Tibial nerve (tissue), 4 donors: ENCODE data around the gene KCNH2. TPM values are rescaled to one million over a fixed set of nuclear protein-coding genes. Genes with fewer than 3 reads are reported as not detected.
A peak's percentile ranks its signal among the peaks of the same experiment; 100 is the strongest.
"Not testable (repeated sequence)": the region's sequence is repeated elsewhere in the genome, so short reads cannot be mapped to it uniquely, and the experiment has no call there.

Source experiments
- DNase-seq, 2 donors: peaks; one replicate each; pipeline ENCODE4 v3.0.0-alpha.2; 2019; ENCODE audit warnings: low spot score in 2 of 2
- H3K27ac ChIP-seq, 4 donors: fragments of 200-600 bp; sonication (generic) in 3 of 4; one replicate each; pipeline ENCODE4 v1.5.1; 2017 to 2019; ENCODE audit warnings: mild to moderate bottlenecking in 1 of 4
- H3K27me3 ChIP-seq, 2 donors: fragments of 200-600 bp; sonication (generic) in 1 of 2; one replicate each; pipeline versions ENCODE4 v1.5.1 to v1.6.0; 2017 to 2019
- H3K36me3 ChIP-seq, 3 donors: fragments of 200-600 bp; sonication (generic); one replicate each; pipeline ENCODE4 v1.5.1; 2018 to 2019
- H3K4me1 ChIP-seq, 4 donors: fragments of 200-600 bp; sonication (generic) in 3 of 4; one replicate each; pipeline ENCODE4 v1.5.1; 2017 to 2019
- H3K4me3 ChIP-seq, 4 donors: fragments of 200-600 bp; sonication (generic) in 3 of 4; one replicate each; pipeline ENCODE4 v1.5.1; 2017 to 2019; ENCODE audit warnings: mild to moderate bottlenecking in 1 of 4, moderate library complexity in 1 of 4
- H3K9me3 ChIP-seq, 4 donors: fragments of 200-600 bp; sonication (generic) in 3 of 4; one replicate each; pipeline ENCODE4 v1.5.1; 2017 to 2019
- EP300 ChIP-seq, 2 donors: sonication (generic); formaldehyde crosslinking; IDR thresholded peaks; one replicate each; pipeline ENCODE4 v1.6.1; 2017; ENCODE audit warnings: antibody characterized with exemption in 2 of 2, mild to moderate bottlenecking in 1 of 2
- POLR2A ChIP-seq, 2 donors: fragments of 450-650 bp; IDR thresholded peaks; one replicate each; pipeline ENCODE4 v1.6.1; 2017; ENCODE audit warnings: antibody characterized with exemption in 2 of 2, mild to moderate bottlenecking in 2 of 2, moderate library complexity in 2 of 2
- WGBS, 2 donors: methylation state at CpG; one replicate each; pipeline ENCODE4 v1.1.5; 2018; 5-methylcytosine and 5-hydroxymethylcytosine counted together
- total RNA-seq, 4 donors: library from RNA; depleted of rRNA; stranded (reverse); fragments of >200 nt; gene quantifications; one replicate each; pipeline ENCODE4 v1.1.0, GENCODE V29; 2016
- TF ChIP-seq, protein P1 (sequence below), 5 experiments: fragments of 200-600 bp in 3 of 5; fragments of 450-650 bp in 2 of 5; sonication (generic) in 3 of 5; IDR thresholded peaks; one replicate each; pipeline ENCODE4 v1.5.1; 2016 to 2019; ENCODE audit warnings: antibody characterized with exemption in 5 of 5, mild to moderate bottlenecking in 3 of 5, moderate library complexity in 2 of 5

Gene KCNH2
- total RNA-seq, 4 donors from 2014 or later = 1.5 to 9.0 (median 2.4) TPM

DNA sequence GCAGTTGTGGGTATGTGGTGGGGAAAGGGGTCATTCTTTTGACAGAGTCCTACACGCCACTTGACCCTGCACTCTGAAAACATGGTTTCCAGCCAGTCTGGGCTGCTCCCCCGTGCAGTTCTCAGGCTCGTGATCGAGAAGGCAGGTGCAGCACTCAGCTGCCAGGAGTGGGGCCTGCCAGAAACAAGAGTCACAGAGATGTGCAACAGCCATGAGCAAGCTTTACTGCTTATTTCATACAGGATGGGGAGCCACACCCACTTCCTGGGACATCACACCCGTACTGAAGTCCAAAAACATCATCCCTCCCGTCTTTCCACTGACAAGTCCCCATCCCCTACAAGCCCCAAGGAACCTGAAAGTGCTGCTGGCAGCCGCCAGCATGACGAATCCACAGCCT is 36.8 kb upstream of the KCNH2 start:
- H3K4me1 ChIP-seq = peaks cover 0 to 44% (median 25%) of the 10 kb centered on the region in 4 donors
- H3K27me3 ChIP-seq = peaks cover 2 to 82% of the 10 kb centered on the region in 2 donors
- TF ChIP-seq EP300 (IDR thresholded peaks at IDR 0.05) = no peak
- TF ChIP-seq, protein P1, sequence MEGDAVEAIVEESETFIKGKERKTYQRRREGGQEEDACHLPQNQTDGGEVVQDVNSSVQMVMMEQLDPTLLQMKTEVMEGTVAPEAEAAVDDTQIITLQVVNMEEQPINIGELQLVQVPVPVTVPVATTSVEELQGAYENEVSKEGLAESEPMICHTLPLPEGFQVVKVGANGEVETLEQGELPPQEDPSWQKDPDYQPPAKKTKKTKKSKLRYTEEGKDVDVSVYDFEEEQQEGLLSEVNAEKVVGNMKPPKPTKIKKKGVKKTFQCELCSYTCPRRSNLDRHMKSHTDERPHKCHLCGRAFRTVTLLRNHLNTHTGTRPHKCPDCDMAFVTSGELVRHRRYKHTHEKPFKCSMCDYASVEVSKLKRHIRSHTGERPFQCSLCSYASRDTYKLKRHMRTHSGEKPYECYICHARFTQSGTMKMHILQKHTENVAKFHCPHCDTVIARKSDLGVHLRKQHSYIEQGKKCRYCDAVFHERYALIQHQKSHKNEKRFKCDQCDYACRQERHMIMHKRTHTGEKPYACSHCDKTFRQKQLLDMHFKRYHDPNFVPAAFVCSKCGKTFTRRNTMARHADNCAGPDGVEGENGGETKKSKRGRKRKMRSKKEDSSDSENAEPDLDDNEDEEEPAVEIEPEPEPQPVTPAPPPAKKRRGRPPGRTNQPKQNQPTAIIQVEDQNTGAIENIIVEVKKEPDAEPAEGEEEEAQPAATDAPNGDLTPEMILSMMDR (IDR thresholded peaks at IDR 0.05) = no peak

DNA sequence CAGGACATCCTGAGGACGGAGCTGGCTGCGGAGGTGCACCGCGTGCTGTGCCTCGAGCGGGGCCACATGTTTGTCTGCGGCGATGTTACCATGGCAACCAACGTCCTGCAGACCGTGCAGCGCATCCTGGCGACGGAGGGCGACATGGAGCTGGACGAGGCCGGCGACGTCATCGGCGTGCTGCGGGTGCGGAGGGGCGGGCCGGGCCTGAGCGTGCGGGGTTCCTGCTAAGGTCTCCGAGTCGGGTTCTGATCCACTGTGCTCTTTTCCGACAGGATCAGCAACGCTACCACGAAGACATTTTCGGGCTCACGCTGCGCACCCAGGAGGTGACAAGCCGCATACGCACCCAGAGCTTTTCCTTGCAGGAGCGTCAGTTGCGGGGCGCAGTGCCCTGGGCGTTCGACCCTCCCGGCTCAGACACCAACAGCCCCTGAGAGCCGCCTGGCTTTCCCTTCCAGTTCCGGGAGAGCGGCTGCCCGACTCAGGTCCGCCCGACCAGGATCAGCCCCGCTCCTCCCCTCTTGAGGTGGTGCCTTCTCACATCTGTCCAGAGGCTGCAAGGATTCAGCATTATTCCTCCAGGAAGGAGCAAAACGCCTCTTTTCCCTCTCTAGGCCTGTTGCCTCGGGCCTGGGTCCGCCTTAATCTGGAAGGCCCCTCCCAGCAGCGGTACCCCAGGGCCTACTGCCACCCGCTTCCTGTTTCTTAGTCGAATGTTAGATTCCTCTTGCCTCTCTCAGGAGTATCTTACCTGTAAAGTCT is 35.8 kb upstream of the KCNH2 start:
- H3K4me3 ChIP-seq = peak overlapping the region in 3 of 4 donors; percentile 22 to 41 (median 33)
- H3K36me3 ChIP-seq = no peaks in the 10 kb centered on the region
- peaks cover 0 to 44% (median 21%) of the 10 kb centered on the region in 4 donors for H3K4me1 ChIP-seq
- H3K9me3 ChIP-seq = no peaks in the 10 kb centered on the region
- TF ChIP-seq POLR2A (IDR thresholded peaks at IDR 0.05) (no peak), EP300 (IDR thresholded peaks at IDR 0.05) (no peak)
- TF ChIP-seq, protein P1 (IDR thresholded peaks at IDR 0.05) = peak in 2 of 5 experiments; percentile 6 to 9
- peaks cover 2 to 82% of the 10 kb centered on the region in 2 donors for H3K27me3 ChIP-seq
- H3K27ac ChIP-seq = peak overlapping the region in 1 of 4 donors; percentile 45
- peak; percentile 21 to 48 for DNase-seq
- 18 to 21% methylated on average over 21 to 44 of the region's 55 CpGs for WGBS, 2 donors

More for the DNA sequence above, 36.8 kb upstream of the KCNH2 start:
- WGBS, 2 donors = 80 to 87% methylated on average over 8 of the region's 8 CpGs
- Histone ChIP-seq H3K4me3 (no peak overlapping the region), H3K9me3 (no peaks in the 10 kb centered on the region), H3K36me3 (no peaks in the 10 kb centered on the region), H3K27ac (no peak overlapping the region)
- no peak for DNase-seq

DNA sequence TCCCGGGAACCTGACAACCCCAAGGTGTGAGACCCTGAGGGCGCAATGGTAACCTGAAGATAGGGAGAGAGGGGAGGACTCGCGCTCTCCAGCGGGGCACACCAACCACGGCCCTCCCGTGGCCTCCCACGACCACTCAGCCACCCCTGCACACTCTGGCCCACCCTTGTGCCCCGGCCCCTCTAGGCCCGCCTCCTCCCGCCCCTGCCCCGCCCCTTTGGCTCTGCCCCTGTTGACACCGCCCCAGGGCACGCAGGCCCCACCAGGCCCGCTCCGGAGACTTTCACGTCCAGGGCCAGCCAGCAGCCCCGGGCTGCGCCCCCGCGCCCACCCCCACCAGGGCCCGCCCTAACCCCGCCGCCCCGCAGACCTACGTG is 35.2 kb upstream of the KCNH2 start:
- Histone ChIP-seq H3K36me3 (no peaks in the 10 kb centered on the region), H3K27me3 (peaks cover 2 to 83% of the 10 kb centered on the region in 2 donors), H3K27ac (no peak overlapping the region), H3K4me3 (peak overlapping the region in 3 of 4 donors; percentile 22 to 41 (median 33)), H3K4me1 (peaks cover 0 to 43% (median 19%) of the 10 kb centered on the region in 4 donors), H3K9me3 (no peaks in the 10 kb centered on the region)
- 8 to 30% methylated on average over 5 to 16 of the region's 26 CpGs for WGBS, 2 donors
- DNase-seq = no peak
- TF ChIP-seq, protein P1 (IDR thresholded peaks at IDR 0.05) = no peak
- TF ChIP-seq EP300 (IDR thresholded peaks at IDR 0.05) = no peak
- no peak for TF ChIP-seq POLR2A (IDR thresholded peaks at IDR 0.05)

DNA sequence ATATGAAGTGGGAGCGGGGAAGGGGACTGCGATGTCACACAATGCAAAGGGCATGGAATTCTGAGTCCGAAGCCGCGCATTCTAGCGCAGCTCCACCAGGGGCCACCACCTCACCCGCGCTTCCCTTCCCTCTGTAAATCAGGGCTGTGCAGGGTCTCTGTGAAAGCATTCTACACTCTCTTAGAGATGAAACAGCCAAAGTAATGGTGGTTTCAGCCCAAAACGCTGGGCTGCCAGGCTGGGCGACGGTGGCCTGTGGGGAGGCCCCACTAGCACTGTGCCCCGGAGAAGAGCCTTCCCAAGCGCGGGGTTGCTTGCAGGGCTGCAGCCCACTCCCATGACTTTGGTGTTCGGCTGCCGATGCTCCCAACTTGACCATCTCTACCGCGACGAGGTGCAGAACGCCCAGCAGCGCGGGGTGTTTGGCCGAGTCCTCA is 34.8 kb upstream of the KCNH2 start:
- 17 to 26% methylated on average over 5 to 17 of the region's 23 CpGs for WGBS, 2 donors
- DNase-seq = no peak
- H3K36me3 ChIP-seq = no peaks in the 10 kb centered on the region
- TF ChIP-seq, protein P1 (IDR thresholded peaks at IDR 0.05) = peak; percentile 7 to 43 (median 35)
- TF ChIP-seq EP300 (IDR thresholded peaks at IDR 0.05) (no peak), POLR2A (IDR thresholded peaks at IDR 0.05) (no peak)
- no peak overlapping the region for H3K27ac ChIP-seq
- no peak overlapping the region for H3K4me3 ChIP-seq
- no peaks in the 10 kb centered on the region for H3K9me3 ChIP-seq
- peaks cover 2 to 83% of the 10 kb centered on the region in 2 donors for H3K27me3 ChIP-seq
- H3K4me1 ChIP-seq = peaks cover 0 to 41% (median 18%) of the 10 kb centered on the region in 4 donors

DNA sequence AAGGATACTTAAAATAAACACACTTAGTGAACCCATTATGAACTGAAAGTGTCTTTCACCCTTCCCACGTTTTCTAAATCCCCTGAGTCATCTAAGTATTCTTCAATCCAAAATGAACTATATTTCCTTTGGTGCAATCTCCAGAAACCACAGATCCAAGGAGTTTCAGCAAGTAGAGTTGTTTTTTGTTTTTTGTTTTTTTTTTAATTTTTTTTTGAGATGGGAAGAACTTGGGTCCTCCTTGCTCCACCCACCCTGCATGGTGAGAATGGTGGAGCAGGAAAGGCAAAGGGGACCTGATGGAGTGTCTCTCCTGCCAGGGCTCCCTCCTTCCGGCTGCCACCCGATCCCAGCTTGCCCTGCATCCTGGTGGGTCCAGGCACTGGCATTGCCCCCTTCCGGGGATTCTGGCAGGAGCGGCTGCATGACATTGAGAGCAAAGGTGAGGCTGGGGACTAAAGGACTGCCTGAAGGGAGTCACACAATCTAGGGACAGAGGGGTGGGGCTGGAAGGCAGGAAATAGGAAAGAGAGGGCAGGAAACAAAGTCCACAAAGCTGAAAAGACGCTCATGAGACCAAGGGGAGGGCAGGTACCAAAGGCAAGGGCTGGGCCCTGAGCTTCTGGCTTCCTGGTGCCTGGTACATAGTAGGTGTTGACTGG is 34.0 kb upstream of the KCNH2 start:
- H3K4me3 ChIP-seq = no peak overlapping the region
- H3K4me1 ChIP-seq = peaks cover 0 to 42% (median 16%) of the 10 kb centered on the region in 4 donors
- no peak for DNase-seq
- H3K27me3 ChIP-seq = peaks cover 2 to 82% of the 10 kb centered on the region in 2 donors
- 68 to 81% methylated on average over 6 of the region's 6 CpGs for WGBS, 2 donors
- TF ChIP-seq, protein P1 (IDR thresholded peaks at IDR 0.05) = no peak
- no peak for TF ChIP-seq POLR2A (IDR thresholded peaks at IDR 0.05)
- no peak for TF ChIP-seq EP300 (IDR thresholded peaks at IDR 0.05)
- H3K27ac ChIP-seq = no peak overlapping the region
- H3K36me3 ChIP-seq = no peaks in the 10 kb centered on the region
- H3K9me3 ChIP-seq = no peaks in the 10 kb centered on the region

DNA sequence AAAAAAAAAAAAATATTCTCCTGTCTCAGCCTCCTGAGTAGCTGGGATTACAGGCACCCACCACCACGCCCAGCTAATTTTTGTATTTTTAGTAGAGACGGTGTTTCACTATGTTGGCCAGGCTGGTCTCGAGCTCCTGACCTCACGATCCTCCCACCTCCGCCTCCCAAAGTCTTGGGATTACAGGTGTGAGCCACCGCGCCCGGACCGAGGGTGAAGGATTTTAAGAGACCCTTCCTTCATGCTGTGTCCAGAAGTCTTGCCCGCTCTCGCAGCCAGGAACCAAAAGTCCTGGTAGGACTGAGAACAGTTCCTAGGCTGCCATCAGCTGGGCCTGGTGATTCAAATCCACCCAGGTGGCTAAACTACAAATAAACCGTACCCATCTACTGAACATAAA is 33.5 kb upstream of the KCNH2 start:
- H3K4me1 ChIP-seq = peaks cover 0 to 45% (median 16%) of the 10 kb centered on the region in 4 donors
- not testable (repeated sequence) for H3K9me3 ChIP-seq, H3K4me3 ChIP-seq, DNase-seq, H3K36me3 ChIP-seq, H3K27ac ChIP-seq
- peaks cover 2 to 83% of the 10 kb centered on the region in 2 donors for H3K27me3 ChIP-seq
- WGBS, 2 donors = 88 to 90% methylated on average over 12 of the region's 12 CpGs
